GM03348 (cell line): Measurements from ENCODE around the gene PDC.
"Not testable (repeated sequence)": the region's sequence is repeated elsewhere in the genome, so short reads cannot be mapped to it uniquely, and the experiment has no call there.

Experiments used
- DNase-seq: peaks from one replicate; pipeline ENCODE4 v3.0.0; 2012; ENCODE audit warnings: low spot score

The PDC gene

GRCh38 chr1:186465946-186466345 is 5.0 kb upstream of the PDC start:
- DNase-seq = peak; percentile 30

DNA sequence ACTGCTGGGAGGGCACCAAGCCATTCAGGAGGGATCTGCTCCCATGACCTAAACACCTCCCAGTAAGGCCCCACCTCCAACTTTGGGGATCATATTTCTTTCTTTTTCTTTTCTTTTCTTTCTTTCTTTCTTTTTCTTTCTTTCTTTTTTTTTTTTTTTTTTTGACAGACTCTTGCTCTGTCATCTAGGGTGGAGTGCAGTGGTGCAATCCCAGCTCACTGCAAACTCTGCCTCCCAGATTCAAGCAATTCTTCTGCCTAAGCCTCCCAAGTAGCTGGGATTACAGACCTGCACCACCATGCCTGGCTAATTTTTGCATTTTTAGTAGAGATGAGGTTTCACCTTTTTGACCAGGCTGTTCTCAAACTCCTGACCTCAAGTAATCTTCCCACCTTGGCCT is 4.6 kb upstream of the PDC start:
- DNase-seq = not testable (repeated sequence)

DNA sequence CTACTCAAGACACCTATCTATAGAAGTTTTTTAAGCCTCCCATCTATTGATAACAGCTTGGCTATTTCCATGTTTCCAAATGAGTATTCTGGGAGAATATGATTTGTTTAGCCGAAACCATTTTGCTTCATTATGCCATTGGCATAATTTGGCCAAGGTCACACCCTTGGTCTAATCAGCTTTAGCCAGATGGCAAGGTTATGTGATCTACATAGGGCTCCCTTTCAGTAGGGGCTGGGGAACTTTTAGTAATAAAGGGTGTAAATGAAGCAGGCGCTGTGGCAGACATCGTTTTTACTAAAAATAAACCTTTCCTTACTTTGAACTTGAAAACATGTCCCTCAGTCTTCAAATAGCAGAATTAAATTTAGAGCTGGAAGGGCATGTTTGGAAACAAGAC is 3.0 kb upstream of the PDC start:
- DNase-seq = no peak

- no peak for DNase-seq
Observed at GRCh38 chr1:186463511-186463910, 2.6 kb upstream of the PDC start.

GRCh38 chr1:186459161-186459560 is 1.8 kb downstream of the PDC start:
- DNase-seq = not testable (repeated sequence)

GRCh38 chr1:186456729-186457255 is 4.1 kb downstream of the PDC start:
- DNase-seq = no peak

DNA sequence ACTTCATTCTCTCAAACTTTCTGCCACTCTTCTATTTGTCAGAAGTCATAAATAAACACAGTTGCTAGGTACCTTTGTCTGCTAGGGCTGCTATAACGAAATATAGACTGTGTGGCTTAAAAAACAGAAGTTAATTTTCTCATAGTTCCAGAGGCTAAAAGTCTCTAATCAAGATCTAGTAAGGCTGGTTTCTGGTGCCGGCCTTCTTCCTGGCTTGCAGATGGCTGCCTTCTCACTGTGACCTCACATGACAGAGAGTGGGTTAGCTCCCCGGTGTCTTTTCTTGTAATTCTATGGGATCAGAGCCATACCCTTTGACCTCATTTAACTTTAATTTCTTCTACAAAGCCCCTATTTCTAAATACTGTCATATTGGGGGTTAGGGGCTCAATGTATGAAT is 5.9 kb downstream of the PDC start:
- no peak for DNase-seq

DNA sequence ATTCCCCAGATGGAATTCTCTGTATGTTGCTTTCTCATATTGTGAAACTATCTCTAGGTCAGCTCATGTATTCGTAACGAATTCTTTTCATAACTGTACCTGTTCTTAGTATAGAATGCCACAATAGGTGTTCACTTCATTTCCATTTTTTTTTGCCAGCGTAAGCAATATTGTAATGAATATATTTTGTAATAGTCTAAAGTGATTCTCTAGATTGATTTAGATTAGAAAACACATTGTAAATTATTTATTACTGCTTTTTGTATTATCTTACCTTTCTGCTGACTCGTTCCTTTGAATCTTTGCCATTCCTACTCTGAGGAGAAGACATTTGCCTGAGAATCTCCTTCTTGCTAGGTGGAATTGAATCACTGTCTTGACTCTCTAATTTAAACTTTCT is 14.8 kb downstream of the PDC start:
- no peak for DNase-seq

- no peak for DNase-seq
Observed at GRCh38 chr1:186443638-186444037, 17.3 kb downstream of the PDC start.

- DNase-seq = peak; percentile 37
Observed at GRCh38 chr1:186442651-186443375, 18.1 kb downstream of the PDC start.

- no peak for DNase-seq
Observed at GRCh38 chr1:186440584-186440983, 20.3 kb downstream of the PDC start.

- no peak for DNase-seq
Observed at GRCh38 chr1:186438567-186438966, 22.3 kb downstream of the PDC start.

DNA sequence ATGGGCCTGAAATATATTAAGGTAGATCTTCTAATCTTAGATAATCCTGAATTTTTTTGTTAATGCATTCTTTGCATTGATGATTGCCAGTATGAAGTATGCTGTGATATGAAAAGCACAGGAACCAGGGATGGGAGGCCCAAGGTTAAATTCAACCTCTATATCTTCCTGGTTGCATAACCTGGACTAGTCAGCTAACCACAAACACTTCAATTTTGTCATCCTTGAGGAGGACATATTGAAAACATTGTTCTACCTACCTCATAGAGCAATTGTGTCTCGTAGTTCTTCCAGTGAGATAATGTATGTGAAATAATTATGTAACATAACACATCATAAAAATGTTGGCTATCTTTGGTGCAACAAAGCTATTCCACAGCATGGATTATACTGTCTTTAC is 25.6 kb downstream of the PDC start:
- DNase-seq = no peak

DNA sequence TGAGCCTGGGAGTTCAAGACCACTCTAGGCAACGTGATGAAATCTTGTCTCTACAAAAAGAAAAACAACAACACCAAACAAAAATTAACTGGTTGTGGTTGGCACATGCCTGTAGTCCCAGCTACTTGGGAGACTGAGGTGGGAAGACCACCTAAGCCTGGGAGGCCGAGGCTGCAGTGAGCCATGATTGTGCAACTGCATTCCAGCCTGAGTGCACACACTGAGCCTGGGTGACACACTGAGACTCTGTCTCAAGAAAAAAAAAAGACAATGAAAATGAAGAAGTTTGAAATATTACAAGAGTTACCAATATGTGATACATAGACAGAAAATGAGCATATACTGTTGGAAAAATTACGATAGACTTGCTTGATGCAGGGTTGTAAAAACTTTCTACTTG is 31.9 kb downstream of the PDC start:
- no peak for DNase-seq

DNA sequence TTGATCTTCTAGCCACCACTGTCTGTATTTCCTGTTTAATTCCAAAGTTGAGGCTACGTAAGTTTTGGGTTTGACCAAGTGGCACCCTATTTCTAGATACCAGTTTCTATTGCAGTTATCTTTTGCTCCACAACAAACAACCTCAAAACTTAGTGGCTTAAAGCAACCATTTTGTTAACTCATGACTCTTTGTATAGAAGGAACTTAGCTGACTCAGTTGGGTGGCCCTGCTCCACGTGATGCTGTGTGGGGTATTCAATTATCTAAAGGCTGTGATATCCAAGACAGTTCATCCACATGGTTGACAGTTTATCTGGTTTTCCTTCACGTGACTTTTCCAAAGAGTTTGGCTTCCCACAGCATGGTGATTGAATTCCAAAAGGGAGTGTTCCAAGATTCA is 34.8 kb downstream of the PDC start:
- DNase-seq = no peak

DNA sequence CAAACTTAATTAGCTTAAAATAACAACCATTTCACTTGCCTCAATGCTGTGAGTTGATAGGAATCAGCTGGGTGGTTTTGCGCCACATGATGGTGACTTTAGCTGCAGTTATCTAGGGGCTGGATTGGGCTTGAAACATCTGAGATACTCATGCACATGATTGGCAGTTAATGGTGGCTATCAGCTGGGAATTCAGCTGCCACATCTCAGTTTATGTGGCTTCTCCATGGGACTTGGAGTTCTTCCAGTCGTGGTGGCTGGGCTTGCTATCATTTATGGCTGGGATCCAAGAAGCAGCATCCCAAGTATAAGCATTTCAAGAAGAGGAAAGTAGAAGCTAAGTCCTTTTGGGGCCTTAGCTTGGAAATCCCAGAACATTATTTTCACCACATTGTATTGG is 36.4 kb downstream of the PDC start:
- no peak for DNase-seq

- DNase-seq = no peak
Observed at GRCh38 chr1:186421446-186421845, 39.5 kb downstream of the PDC start.

DNA sequence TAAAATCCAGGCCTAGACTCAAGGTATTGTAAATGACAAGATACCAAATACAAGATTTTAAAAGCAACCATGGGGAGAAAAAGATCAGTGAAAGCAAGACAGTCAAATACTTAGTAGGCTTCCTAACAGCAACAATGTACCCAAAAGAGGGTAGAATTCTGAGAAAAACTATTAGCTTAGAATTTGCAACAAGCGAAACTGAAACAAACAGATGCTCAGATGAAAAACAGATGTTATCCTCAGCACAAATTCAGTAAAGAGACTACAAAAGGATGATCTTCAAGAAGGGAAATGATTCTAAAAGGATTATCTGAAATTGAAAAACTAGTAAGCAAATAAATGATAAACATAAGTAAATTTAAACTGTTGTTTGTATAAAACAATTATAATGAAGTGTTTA is 40.0 kb downstream of the PDC start:
- peak; percentile 27 for DNase-seq

GRCh38 chr1:186420311-186420710 is 40.6 kb downstream of the PDC start:
- DNase-seq = no peak

GRCh38 chr1:186418503-186418902 is 42.4 kb downstream of the PDC start:
- DNase-seq = no peak

- no peak for DNase-seq
Observed at GRCh38 chr1:186413319-186413718, 47.6 kb downstream of the PDC start.

- no peak for DNase-seq
Observed at GRCh38 chr1:186409091-186409490, 51.8 kb downstream of the PDC start.

DNA sequence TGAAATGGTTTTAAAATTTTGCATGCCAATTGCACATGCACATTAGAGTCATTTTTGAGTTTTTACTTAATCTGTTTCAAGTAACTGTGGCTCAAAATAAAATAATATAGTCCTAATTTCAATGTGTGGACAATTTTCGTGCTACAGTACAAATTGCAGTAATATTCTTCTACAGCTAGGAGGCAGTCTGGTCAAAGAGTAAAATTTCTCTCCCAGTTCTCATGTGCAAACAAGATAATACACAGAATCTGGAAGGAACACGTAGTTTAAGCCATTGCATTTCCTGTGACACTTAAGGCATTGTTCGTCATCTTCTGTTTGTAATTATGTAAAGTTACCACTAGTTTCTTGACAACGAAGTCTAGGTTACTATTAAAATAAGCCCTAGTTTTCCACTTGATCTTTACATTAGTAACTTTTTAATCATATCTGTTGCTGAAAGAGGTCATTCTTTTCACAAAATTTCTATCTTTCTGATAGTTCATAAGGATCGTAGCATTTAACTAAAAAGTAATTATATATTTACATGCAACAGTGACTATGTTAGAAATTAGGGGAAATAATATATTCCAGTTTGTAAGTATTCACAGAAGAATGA is 56.4 kb downstream of the PDC start:
- peak; percentile 70 for DNase-seq

DNA sequence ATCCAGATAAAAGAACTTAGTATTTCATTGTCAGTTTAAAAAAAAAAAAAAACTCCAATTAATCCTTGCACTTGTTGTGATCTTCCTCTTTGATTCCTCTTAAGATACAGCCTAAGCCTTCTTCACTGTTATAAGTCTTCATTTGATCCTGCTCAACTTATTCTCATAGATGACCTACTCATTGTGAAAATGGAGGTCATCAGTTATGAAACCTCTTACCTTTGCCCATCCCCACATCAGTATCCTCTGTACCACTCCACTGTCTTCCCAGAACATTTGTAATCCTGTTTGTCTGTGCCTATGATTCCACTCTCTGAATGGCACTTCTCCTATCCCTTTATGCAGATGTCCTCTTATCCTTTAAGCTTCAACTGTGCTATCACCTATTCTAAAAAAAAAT is 57.3 kb downstream of the PDC start:
- no peak for DNase-seq
